HepG2 (cell line): ENCODE measurements around the gene BAIAP2L2. TPM values are rescaled to one million over a fixed set of nuclear protein-coding genes. Genes with fewer than 3 reads are reported as not detected.

ENCODE experiments used
- ARNTL ChIP-seq: sonication (generic); formaldehyde crosslinking; IDR thresholded peaks from 2 replicates; pipeline ENCODE4 v1.4.0; 2020; ENCODE audit warnings: mild to moderate bottlenecking, missing genetic modification reagents
- FOXP1 ChIP-seq, 2 experiments: fragments of 450-650 bp in 1 of 2; IDR thresholded peaks; 2 replicates each; pipeline ENCODE4 v1.6.1; 2017 to 2018; ENCODE audit warnings: antibody characterized with exemption in 1 of 2
- KDM6A ChIP-seq: IDR thresholded peaks from 2 replicates; pipeline ENCODE4 v1.6.1; 2016; ENCODE audit warnings: low read depth
- KLF16 ChIP-seq, 2 experiments: sonication (generic) in 1 of 2; formaldehyde crosslinking in 1 of 2; IDR thresholded peaks; 2 replicates each; pipeline versions ENCODE4 v1.6.1 to v1.8.0; 2016 to 2023; ENCODE audit warnings: missing genetic modification reagents in 2 of 2, missing compliant biosample characterization in 1 of 2
- NFYC ChIP-seq: IDR thresholded peaks from 2 replicates; pipeline ENCODE4 v1.6.1; 2016; ENCODE audit warnings: missing genetic modification reagents, missing compliant biosample characterization
- NR1H2 ChIP-seq: sonication (generic); formaldehyde crosslinking; IDR thresholded peaks from 2 replicates; pipeline ENCODE4 v1.8.1; 2022; ENCODE audit warnings: low read depth, missing genetic modification reagents, borderline replicate concordance
- TERF1 ChIP-seq: sonication (generic); formaldehyde crosslinking; IDR thresholded peaks from 2 replicates; pipeline ENCODE4 v1.8.0; 2022; ENCODE audit warnings: mild to moderate bottlenecking, missing genetic modification reagents, moderate library complexity
- TOE1 ChIP-seq: sonication (generic); formaldehyde crosslinking; IDR thresholded peaks from 2 replicates; pipeline ENCODE4 v1.4.0; 2020; ENCODE audit warnings: mild to moderate bottlenecking, missing genetic modification reagents
- ZBTB44 ChIP-seq: sonication (generic); formaldehyde crosslinking; IDR thresholded peaks from 2 replicates; pipeline ENCODE4 v1.4.0; 2020; ENCODE audit warnings: missing genetic modification reagents
- ZNF101 ChIP-seq: sonication (generic); formaldehyde crosslinking; IDR thresholded peaks from 2 replicates; pipeline ENCODE4 v1.4.0; 2020; ENCODE audit warnings: mild to moderate bottlenecking, low read depth, missing genetic modification reagents, borderline replicate concordance
- ZNF296 ChIP-seq: sonication (generic); formaldehyde crosslinking; conservative IDR thresholded peaks from 2 replicates; pipeline ENCODE4 v1.5.0; 2020; ENCODE audit warnings: mild to moderate bottlenecking, missing genetic modification reagents
- ZNF329 ChIP-seq: sonication (generic); formaldehyde crosslinking; IDR thresholded peaks from 2 replicates; pipeline ENCODE4 v1.9.0; 2021; ENCODE audit warnings: low read depth, mild to moderate bottlenecking, missing genetic modification reagents
- ZNF784 ChIP-seq: sonication (generic); formaldehyde crosslinking; IDR thresholded peaks from 2 replicates; pipeline ENCODE4 v1.5.1; 2020; ENCODE audit warnings: missing genetic modification reagents, mild to moderate bottlenecking, borderline replicate concordance
- ZNF879 ChIP-seq: sonication (generic); formaldehyde crosslinking; IDR thresholded peaks from 2 replicates; pipeline ENCODE4 v1.8.1; 2023; ENCODE audit warnings: missing genetic modification reagents
- ZUFSP ChIP-seq: sonication (generic); formaldehyde crosslinking; IDR thresholded peaks from 2 replicates; pipeline ENCODE4 v1.9.0; 2021; ENCODE audit warnings: missing genetic modification reagents, mild to moderate bottlenecking, borderline replicate concordance
- polyA plus RNA-seq, 8 experiments: library from polyadenylated mRNA; depleted of rRNA in 3 of 8; stranded (reverse) in 7 of 8; unstranded in 1 of 8; fragments of >200 nt; fragmentation: Illumina TruSeq in 4 of 8; extraction: Trizol in 4 of 8; gene quantifications; 2 replicates each; pipeline versions ENCODE4 v1.2.1 to v1.2.3, GENCODE V29; 2011 to 2016; ENCODE audit warnings: low read depth in 4 of 8, missing spikeins in 1 of 8, mixed read lengths in 1 of 8; ENCODE audit not compliant: insufficient read depth in 1 of 8
- total RNA-seq, 5 experiments: library from RNA; depleted of rRNA; stranded (reverse); fragments of >200 nt; fragmentation: Illumina TruSeq; extraction: Trizol; gene quantifications; 2 replicates each; pipeline ENCODE4 v1.2.3, GENCODE V29; 2016; ENCODE audit warnings: low read depth in 1 of 5
- TF ChIP-seq, protein P1 (sequence below): sonication (generic); formaldehyde crosslinking; IDR thresholded peaks from 2 replicates; pipeline ENCODE4 v1.4.0; 2020; ENCODE audit warnings: missing genetic modification reagents, borderline replicate concordance
- TF ChIP-seq, protein P2 (sequence below): sonication (generic); formaldehyde crosslinking; IDR thresholded peaks from 2 replicates; pipeline ENCODE4 v1.5.1; 2020; ENCODE audit warnings: mild to moderate bottlenecking, missing genetic modification reagents, moderate library complexity

The BAIAP2L2 gene
- total and polyA plus RNA-seq, 2 of the 13 experiments (the other 11 are each of a cell fraction or from before 2014, with no cell fraction given) = 4.4 to 7.5 TPM

- TF ChIP-seq ZNF784 (CRISPR knock-in tag) (no peak), ZNF329 (CRISPR knock-in tag) (no peak), NR1H2 (CRISPR knock-in tag) (no peak), ARNTL (CRISPR knock-in tag) (peak; percentile 51; the same call in 1 of the 2 replicates), KDM6A (CRISPR knock-in tag) (peak; percentile 73; the same call in 1 of the 2 replicates), ZNF879 (CRISPR knock-in tag) (no peak), FOXP1 (IDR thresholded peaks at IDR 0.05) (no peak), FOXP1 (CRISPR knock-in tag; IDR thresholded peaks at IDR 0.05) (peak; percentile 21; the same call in 1 of the 2 replicates), NFYC (CRISPR knock-in tag) (no peak), KLF16 (CRISPR knock-in tag; IDR thresholded peaks at IDR 0.05) (peak in 1 of 2 experiments; percentile 55; a peak in 1 of 4 replicates), ZNF296 (CRISPR knock-in tag) (no peak), ZBTB44 (CRISPR knock-in tag) (no peak), ZUFSP (no peak), TOE1 (CRISPR knock-in tag) (no peak), TERF1 (CRISPR knock-in tag) (no peak), ZNF101 (CRISPR knock-in tag) (no peak)
- TF ChIP-seq, protein P1, sequence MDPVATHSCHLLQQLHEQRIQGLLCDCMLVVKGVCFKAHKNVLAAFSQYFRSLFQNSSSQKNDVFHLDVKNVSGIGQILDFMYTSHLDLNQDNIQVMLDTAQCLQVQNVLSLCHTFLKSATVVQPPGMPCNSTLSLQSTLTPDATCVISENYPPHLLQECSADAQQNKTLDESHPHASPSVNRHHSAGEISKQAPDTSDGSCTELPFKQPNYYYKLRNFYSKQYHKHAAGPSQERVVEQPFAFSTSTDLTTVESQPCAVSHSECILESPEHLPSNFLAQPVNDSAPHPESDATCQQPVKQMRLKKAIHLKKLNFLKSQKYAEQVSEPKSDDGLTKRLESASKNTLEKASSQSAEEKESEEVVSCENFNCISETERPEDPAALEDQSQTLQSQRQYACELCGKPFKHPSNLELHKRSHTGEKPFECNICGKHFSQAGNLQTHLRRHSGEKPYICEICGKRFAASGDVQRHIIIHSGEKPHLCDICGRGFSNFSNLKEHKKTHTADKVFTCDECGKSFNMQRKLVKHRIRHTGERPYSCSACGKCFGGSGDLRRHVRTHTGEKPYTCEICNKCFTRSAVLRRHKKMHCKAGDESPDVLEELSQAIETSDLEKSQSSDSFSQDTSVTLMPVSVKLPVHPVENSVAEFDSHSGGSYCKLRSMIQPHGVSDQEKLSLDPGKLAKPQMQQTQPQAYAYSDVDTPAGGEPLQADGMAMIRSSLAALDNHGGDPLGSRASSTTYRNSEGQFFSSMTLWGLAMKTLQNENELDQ = no peak
- TF ChIP-seq, protein P2, sequence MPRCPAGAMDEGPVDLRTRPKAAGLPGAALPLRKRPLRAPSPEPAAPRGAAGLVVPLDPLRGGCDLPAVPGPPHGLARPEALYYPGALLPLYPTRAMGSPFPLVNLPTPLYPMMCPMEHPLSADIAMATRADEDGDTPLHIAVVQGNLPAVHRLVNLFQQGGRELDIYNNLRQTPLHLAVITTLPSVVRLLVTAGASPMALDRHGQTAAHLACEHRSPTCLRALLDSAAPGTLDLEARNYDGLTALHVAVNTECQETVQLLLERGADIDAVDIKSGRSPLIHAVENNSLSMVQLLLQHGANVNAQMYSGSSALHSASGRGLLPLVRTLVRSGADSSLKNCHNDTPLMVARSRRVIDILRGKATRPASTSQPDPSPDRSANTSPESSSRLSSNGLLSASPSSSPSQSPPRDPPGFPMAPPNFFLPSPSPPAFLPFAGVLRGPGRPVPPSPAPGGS (CRISPR knock-in tag) = no peak
These were observed 2.6 kb downstream of the BAIAP2L2 start (continued) for GRCh38 chr22:38107692-38108515.
